DOHH2 (cell line): ENCODE results near the gene TMEM161A.

Experiments used
- H3F3A ChIP-seq: fragments of 200-600 bp; sonication (generic), shearing (Covaris generic); 2 replicates; pipeline ENCODE4 v1.6.0; 2016; ENCODE audit warnings: antibody characterized with exemption, mild to moderate bottlenecking; ENCODE audit not compliant: control insufficient read depth, insufficient read depth
- H3K27ac ChIP-seq: fragments of 200-600 bp; sonication (generic); 2 replicates; pipeline ENCODE4 v1.5.1; 2014; ENCODE audit warnings: low read depth, mild to moderate bottlenecking, low read length, moderate library complexity
- H3K27me3 ChIP-seq: fragments of 200-600 bp; sonication (generic); 2 replicates; pipeline ENCODE4 v1.6.1; 2014; ENCODE audit warnings: mild to moderate bottlenecking, low read length, mixed read lengths; ENCODE audit not compliant: control insufficient read depth
- H3K36me3 ChIP-seq: fragments of 200-600 bp; sonication (generic); 2 replicates; pipeline ENCODE4 v1.6.1; 2014; ENCODE audit warnings: mild to moderate bottlenecking, low read length, moderate library complexity, mixed read lengths; ENCODE audit not compliant: control insufficient read depth
- H3K4me1 ChIP-seq: fragments of 200-600 bp; sonication (generic); 2 replicates; pipeline ENCODE4 v1.6.1; 2014; ENCODE audit warnings: mild to moderate bottlenecking, low read length, mixed read lengths; ENCODE audit not compliant: control insufficient read depth
- H3K4me2 ChIP-seq: fragments of 200-600 bp; sonication (generic); 2 replicates; pipeline ENCODE4 v1.6.0; 2014; ENCODE audit warnings: mild to moderate bottlenecking, low read length, moderate library complexity
- H3K4me3 ChIP-seq: fragments of 200-600 bp; sonication (generic); 2 replicates; pipeline ENCODE4 v1.5.1; 2014; ENCODE audit warnings: mild to moderate bottlenecking, low read length, mixed read lengths
- H3K79me2 ChIP-seq: fragments of 200-600 bp; sonication (generic); 2 replicates; pipeline ENCODE4 v1.6.1; 2014; ENCODE audit warnings: mild to moderate bottlenecking, low read length, mixed read lengths; ENCODE audit not compliant: control insufficient read depth
- H3K9me2 ChIP-seq: fragments of 200-600 bp; sonication (generic); replicated peaks from 2 replicates; pipeline ENCODE4 v1.6.1; 2014; ENCODE audit warnings: mild to moderate bottlenecking, low read length, mixed read lengths; ENCODE audit not compliant: control insufficient read depth
- H3K9me3 ChIP-seq: fragments of 200-600 bp; sonication (generic); 2 replicates; pipeline ENCODE4 v1.6.1; 2014; ENCODE audit warnings: antibody characterized with exemption, low read length, mixed read lengths; ENCODE audit not compliant: control insufficient read depth, insufficient read depth
- H4K20me1 ChIP-seq: fragments of 200-600 bp; sonication (generic); 2 replicates; pipeline ENCODE4 v1.6.0; 2014; ENCODE audit warnings: low read depth, mild to moderate bottlenecking, antibody characterized with exemption, low read length, moderate library complexity; ENCODE audit not compliant: control insufficient read depth, insufficient read depth
- CTCF ChIP-seq: fragments of 200-600 bp; sonication (generic); IDR thresholded peaks from one replicate; pipeline ENCODE4 v1.5.1; 2014; ENCODE audit warnings: antibody characterized with exemption, mild to moderate bottlenecking, low read depth, low read length; ENCODE audit not compliant: poor library complexity, severe bottlenecking
- EZH2phosphoT487 ChIP-seq: fragments of 200-600 bp; sonication (generic); IDR thresholded peaks from 2 replicates; pipeline ENCODE4 v1.6.1; 2017; ENCODE audit warnings: borderline replicate concordance, mild to moderate bottlenecking, antibody characterized with exemption, low read length, moderate library complexity, mixed read lengths

The TMEM161A gene

GRCh38 chr19:19079571-19079970, 58.7 kb downstream of the TMEM161A start:
- no peak overlapping the region for H3K4me2 ChIP-seq
- H3F3A ChIP-seq, result no peaks in the 10 kb centered on the region
- 0 out of 2 replicates have a peak, but pooled peaks cover 2% of the 10 kb centered on the region for H3K36me3 ChIP-seq
- H3K9me2 ChIP-seq, result no peaks in the 10 kb centered on the region
- H3K4me1 ChIP-seq, result no peaks in the 10 kb centered on the region
- TF ChIP-seq CTCF (no peak), EZH2phosphoT487 (no peak)
- H3K4me3 ChIP-seq, result no peak overlapping the region
- H4K20me1 ChIP-seq, result no peaks in the 10 kb centered on the region
- no peak overlapping the region for H3K27ac ChIP-seq
- H3K27me3 ChIP-seq, result no peaks in the 10 kb centered on the region
- no peaks in the 10 kb centered on the region for H3K9me3 ChIP-seq
- 0 out of 2 replicates have a peak, but pooled peaks cover 2% of the 10 kb centered on the region for H3K79me2 ChIP-seq

DNA sequence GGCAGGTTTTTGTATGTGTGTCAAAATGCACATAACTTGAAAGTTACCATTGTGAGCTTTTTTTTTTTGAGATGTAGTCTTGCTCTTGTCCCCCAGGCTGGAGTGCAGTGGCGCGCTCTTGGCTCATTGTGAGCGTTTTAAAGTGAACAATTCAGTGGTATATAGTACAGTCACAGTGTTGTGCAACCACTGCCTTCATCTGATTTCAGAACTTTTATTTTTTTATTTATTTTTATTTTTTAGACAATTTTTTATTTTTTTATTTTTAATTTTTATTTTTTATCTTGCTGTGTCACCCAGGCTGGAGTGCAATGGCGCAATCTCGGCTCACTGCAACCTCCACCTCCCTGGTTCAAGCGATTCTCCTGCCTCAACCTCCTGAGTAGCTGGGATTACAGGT, 59.5 kb downstream of the TMEM161A start:
- Histone ChIP-seq H3K36me3 (0 out of 2 replicates have a peak, but pooled peaks cover 2% of the 10 kb centered on the region), H3K4me3 (no peak overlapping the region), H3K27ac (no peak overlapping the region), H3K79me2 (0 out of 2 replicates have a peak, but pooled peaks cover 2% of the 10 kb centered on the region), H3K27me3 (no peaks in the 10 kb centered on the region), H3K9me3 (no peaks in the 10 kb centered on the region), H3K4me1 (no peaks in the 10 kb centered on the region), H3K9me2 (no peaks in the 10 kb centered on the region), H3F3A (no peaks in the 10 kb centered on the region), H4K20me1 (no peaks in the 10 kb centered on the region), H3K4me2 (no peak overlapping the region)
- TF ChIP-seq EZH2phosphoT487 (no peak), CTCF (no peak)

DNA sequence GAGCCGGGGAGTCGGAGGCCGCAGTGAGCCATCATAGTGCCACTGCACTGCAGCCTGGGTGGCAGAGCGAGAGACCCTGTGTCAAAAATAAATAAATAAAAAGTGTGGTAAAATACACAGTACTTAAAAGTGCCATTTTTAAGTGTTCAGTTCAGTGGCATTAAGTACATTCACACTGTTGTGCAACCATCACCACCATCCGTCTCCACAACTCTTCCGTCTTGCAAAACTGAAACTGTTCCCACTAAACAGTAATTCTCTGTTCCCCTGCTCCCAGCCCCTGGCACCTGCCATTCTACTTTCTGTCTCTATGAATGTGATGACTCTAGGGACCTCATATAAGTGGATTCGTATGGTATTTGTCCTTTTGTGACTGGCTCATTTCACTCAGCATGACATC, 61.2 kb downstream of the TMEM161A start:
- Histone ChIP-seq H3K27me3 (no peaks in the 10 kb centered on the region), H3K9me3 (no peaks in the 10 kb centered on the region), H3K27ac (no peak overlapping the region), H3K4me3 (no peak overlapping the region), H3K36me3 (0 out of 2 replicates have a peak, but pooled peaks cover 2% of the 10 kb centered on the region), H3K4me1 (no peaks in the 10 kb centered on the region), H3F3A (no peaks in the 10 kb centered on the region), H3K79me2 (peaks cover 5% of the 10 kb centered on the region; the same call in 1 of the 2 replicates), H4K20me1 (no peaks in the 10 kb centered on the region), H3K4me2 (no peak overlapping the region), H3K9me2 (no peaks in the 10 kb centered on the region)
- TF ChIP-seq EZH2phosphoT487 (no peak), CTCF (no peak)
